SHP77 treated with DMSO at 0.1 percent for 48 hours (cell line): ENCODE measurements around the gene PRKCZ.

ENCODE experiments used
- DNase-seq: peaks from one replicate; lab custom pipeline; 2025; lab: John Stamatoyannopoulos, UW

PRKCZ gene

DNA sequence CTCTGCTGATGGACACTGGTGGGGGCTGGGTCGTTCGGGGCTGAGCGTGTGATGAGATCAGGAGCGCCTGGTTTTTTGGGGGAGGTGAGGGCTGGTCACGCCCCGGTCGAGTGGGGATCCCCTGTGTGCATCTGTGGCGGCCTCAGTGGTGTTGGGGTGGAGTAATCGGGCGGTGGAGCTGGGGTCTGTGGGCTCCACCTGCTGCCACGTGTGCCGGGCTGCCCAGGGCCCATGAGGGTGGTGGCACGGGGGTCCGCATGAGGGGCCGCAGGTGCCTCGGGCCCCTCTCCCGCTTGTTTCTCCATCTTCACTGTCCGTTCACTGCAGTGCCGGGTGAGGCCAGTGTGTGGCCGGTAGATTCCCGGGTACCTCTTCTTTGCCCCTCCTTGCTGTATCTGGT is 17.2 kb downstream of the PRKCZ start:
- DNase-seq, result no peak

DNA sequence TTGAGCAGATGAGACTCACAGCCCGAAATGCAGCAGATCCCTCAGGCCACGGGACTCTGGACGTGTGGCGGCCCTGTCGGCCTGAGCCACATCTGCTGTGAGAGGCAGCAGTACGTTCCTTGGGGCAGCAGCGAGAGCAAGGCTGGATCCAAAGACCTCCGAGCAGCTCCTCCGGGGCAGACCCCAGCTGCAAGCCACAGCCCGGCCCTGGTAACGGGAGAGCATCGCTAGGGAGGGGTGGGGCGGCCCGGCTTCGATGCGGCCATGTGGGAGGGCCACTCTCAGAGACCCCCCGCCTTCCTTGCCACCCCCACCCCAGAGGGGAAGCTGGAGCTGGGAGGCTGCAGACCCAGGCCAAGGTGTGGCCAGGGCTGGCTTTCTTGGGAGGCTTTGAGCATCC is 17.8 kb downstream of the PRKCZ start:
- DNase-seq, result no peak

GRCh38 chr1:2068951-2069350 is 18.7 kb downstream of the PRKCZ start:
- DNase-seq, result no peak

DNA sequence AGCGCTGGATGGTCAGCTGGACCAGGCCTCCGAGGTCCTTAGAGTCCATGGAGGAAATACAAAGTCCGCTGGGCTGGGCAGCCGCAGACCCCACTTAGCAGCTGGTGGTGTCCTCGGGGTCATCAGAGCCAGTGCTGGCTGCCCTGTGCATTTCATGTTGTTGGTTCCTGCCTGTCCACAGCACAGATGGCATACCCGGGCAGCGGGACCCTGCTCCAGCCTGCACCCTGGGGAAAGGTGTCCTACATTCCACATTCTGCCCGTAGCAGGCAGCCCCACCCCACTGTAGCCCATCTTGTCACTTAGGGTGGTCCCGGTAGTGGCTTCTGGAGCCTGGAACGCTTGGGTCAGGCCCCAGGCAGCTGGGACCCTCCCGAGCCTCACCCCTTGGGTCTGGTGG is 19.8 kb downstream of the PRKCZ start:
- no peak for DNase-seq

GRCh38 chr1:2070800-2071530 is 20.8 kb downstream of the PRKCZ start:
- DNase-seq, result no peak

DNA sequence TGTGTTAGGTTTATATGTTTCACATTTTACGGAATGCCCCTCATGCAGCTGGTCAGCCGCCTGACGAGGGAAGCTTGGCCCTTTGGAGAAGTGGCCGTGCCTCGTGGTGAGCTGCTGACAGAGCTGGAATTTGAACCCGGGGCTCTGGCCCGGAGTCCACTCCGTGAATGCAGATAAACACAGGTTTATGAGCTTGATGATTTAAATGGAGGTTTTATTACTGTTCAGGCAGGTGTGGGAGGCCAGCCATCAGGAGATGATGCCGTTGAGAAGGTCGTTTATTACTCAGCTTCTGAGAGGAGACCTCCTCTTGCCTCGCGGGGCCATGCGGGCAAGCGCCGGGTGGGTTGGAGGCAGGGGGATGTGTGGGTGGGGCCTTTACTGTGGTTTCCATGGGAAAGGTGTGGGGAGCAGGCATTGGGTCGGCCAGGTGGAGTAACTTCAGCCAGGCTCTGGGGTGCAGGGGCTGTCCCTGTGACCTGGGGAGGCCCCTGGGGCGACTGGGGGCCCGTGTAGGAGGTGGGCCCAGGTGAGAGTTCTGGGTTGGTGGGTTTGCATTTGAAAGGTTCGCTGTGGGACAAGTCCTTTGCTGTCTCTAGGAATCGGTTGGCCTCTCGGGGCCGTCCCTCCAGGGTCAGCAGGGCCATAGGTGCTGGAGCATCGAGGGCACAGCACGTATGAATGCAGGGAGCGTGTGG is 22.0 kb downstream of the PRKCZ start:
- DNase-seq, result no peak

DNA sequence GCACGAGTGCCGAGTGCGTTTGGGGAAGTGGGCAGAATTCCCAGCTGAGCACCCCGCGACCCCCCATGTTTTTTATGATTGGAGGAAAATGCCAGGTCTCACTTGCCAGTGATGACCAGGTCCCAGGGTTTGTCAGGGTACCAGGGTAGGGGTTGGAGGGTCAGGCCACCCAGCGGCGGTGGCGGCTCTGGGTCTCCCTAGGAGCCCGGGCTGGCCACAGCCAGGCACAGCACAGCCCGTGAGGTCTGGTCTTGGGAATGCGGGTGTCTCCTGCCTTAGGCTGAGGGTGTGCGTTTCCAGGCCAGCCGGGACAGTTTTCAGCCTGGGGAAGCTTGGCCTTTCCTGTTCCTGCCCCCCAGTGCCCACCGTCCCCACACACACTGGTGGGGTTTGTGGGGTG is 22.7 kb downstream of the PRKCZ start:
- DNase-seq, result no peak

- peak; percentile 21 for DNase-seq
These were observed 23.4 kb downstream of the PRKCZ start for GRCh38 chr1:2073382-2074230.

DNA sequence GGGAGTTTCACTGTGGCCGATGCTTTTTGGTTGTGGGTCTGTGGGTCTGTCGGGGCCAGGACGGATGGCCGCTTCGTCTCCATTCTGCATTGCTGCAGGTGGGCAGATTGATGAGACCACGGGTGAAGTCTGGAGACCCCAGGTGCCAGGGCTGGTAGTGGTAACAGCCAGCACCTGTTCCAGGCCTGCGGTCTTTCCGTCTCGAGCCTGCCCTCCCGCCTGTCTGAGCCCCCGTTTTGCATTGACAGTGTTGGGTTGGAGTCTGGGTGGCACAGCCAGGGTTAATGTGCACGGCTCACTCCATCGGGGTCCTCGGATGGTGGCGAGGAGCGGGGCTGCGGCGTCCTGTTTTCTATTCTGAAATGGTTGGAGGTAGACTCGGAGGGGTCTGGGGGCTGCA is 24.2 kb downstream of the PRKCZ start:
- DNase-seq, result no peak

DNA sequence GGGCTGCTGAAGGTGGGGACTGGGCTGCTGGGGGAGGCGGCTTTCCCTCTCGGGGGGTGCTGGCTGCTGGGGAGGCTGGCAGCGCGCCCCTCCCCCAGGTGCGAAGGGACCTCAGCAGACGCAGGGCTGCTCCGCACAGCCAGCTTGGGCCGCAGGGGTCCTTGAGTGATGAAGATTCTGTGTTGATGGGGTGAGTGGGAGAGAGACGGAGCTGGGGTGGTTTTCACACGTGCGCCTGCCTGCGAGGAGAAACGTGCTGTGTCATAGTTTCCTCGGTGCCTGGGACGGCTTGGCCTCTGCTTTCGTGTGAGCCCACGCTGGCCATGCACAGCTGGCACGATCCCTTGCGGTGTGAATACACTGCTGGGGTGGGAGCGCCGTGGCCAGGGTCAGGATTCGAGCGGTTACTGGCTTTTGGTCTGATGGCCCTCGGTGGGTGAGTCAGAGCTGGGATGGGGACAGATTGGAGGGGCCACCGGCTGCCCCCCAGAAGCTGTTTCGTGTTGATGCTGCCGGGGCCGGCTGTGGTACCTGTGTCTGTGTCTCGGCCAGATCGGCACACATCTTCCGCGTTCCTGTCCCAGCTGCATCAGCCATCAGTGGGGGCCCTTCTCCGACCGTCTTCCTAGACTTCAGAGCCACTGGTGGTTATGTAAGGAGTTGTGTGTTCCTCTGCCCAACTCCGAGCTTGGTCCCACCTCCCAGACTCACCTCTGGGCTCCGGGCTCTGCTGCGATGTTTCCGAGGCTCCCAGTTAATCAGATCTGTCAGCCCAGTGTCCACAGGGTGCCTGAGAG is 24.9 kb downstream of the PRKCZ start:
- DNase-seq, result no peak

- DNase-seq, result no peak
These were observed 26.6 kb downstream of the PRKCZ start for GRCh38 chr1:2076826-2077225.

DNA sequence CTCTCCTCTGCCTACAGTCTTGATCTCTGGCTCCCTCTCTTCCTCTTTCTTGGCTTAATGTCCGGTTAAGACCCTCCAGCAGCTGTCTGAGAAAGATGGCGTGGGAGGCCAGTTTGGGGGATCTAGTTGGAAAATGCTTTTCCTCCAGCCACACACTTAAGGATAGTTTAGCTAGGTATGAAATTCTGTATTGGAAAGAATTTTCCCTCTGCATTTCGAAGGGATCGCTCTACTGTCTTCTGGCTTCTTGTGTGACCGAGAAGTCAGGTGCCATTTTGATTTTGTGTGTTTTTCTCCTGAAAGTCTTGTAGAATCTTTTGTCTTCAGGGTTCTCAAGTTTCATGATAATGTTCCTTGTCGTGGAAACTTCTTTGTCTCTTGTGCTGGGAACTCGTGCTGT is 28.0 kb downstream of the PRKCZ start:
- DNase-seq, result no peak

DNA sequence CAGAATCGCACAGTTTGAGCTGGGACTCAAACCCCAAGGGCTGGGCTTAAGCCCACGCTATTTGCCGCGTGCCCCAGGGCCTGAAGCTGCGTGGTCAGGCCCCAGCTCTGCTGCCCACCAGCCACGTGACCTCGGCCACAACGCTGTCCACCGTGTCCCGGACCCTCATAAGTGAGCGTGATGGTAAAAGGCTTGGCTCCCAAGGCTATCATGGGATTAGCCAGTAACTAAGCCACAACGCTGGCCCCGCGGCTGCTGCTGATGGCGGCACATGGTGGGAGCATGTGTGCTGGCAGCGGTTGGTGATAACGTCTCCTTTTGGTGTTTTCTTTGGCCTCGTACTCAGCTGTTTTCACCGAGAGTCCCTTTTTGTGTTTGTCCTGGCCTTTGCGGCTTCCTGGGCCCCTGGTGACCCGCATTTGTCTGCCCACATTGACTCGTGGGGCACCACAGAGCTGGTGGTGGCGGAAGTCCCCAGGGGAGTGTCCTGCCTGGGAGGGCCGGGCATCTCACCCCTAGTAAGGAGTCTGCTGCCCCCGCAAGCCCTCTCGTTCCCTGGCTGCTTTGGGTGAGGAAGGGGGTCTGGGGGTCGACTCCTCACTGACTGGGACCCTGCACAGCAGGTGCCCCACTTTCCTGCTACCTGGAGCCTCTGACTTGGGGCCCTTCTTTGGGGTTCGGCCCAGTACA is 29.3 kb downstream of the PRKCZ start:
- no peak for DNase-seq

DNA sequence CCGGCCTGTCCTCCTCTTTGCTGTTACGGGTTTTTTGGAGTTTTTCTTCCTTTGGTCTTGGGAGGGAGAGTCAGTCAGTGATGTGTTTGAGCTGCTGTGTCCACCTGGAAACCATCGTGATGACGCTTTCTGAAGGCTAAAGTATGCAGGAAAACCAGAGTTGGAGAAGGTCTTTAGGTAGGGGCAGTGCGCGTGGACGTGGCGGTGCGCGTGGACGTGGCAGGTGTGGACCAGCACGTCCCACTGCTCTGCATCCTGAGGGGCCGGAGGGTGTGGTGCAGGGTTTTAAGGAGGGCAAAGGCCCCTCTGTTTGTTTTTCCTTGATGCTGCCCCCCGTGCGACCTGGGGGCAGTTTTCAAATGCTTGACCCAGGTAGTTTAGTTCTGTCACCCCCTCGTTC is 29.9 kb downstream of the PRKCZ start:
- DNase-seq, result no peak

DNA sequence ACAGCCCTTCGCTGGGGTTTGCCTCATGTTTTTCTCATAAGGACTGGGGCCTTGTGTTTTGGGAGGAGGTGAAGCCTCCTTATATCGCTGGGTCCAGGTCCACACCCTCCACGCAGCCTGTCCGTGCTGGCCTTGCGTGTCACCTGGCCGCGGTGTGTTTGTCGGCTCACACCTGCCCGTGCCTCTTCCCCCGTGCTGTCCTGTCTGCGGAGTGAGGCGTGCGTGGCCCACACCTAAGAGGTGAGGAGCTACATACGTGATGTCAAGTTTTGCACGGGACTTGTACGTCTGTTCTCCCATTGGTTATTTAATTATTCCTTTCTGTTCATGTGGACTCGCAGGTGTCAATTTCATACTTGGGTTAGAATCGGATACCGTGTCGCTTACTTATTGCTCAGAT is 30.7 kb downstream of the PRKCZ start:
- no peak for DNase-seq

GRCh38 chr1:2081326-2081885 is 31.2 kb downstream of the PRKCZ start:
- no peak for DNase-seq

- DNase-seq, result no peak
These were observed 31.9 kb downstream of the PRKCZ start for GRCh38 chr1:2082064-2082463.

GRCh38 chr1:2083666-2084065 is 33.5 kb downstream of the PRKCZ start:
- no peak for DNase-seq

- no peak for DNase-seq
These were observed 34.1 kb downstream of the PRKCZ start for GRCh38 chr1:2084306-2084705.

DNA sequence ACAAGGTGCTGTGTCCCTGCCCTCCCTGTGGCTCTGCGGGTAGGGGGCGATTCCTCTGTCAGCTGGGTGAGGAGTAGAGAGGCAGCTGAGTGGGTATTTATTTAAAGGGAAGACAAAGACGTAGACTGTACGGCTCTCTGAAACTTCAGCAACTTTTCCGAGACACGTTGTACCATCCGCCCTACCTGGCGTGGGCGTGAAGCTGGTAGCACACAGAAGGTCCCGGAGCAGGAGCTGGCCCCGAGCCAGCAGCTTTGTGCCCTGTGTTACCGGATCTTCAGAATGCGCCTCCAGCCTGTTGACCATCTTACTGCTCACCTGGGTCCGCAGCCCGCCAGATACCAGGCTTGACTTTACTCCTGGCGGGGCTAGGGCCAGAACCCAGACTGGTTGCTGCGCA is 34.9 kb downstream of the PRKCZ start:
- DNase-seq, result no peak

DNA sequence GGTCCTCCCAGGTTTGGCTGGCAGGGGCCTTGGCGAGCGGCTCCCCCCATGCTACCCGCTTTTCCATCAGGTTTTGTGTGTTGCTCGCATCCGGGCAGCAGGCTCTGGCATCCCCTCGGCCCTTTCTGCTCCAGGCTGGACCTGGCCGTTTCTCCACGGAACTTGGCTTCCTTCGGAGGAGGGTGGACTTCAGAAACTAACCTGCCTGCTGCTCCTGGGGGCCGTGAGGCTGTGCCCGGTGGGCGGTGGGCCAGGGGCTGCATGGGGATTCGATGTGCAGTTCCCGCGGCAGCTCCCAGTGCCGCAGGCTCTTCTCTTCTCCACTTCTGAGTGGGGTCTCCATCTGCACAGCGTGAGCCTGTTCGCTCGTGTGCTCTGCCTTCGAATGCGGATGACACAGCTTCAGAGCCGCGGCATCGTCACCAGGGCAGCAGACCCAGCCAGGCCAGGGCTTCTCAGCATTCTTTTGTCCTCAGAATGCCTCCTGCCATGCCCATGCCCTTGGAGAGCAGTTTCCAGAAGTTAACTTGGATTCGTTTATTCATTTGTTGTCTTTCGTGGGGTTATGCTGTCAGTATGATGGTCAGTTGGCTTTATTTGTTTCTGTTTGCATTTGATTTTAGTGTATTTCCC is 36.4 kb downstream of the PRKCZ start:
- no peak for DNase-seq
